ENCODE data around the gene ASTN2.
A peak's percentile ranks its signal among the peaks of the same experiment; 100 is the strongest.

Gene ASTN2

DNA sequence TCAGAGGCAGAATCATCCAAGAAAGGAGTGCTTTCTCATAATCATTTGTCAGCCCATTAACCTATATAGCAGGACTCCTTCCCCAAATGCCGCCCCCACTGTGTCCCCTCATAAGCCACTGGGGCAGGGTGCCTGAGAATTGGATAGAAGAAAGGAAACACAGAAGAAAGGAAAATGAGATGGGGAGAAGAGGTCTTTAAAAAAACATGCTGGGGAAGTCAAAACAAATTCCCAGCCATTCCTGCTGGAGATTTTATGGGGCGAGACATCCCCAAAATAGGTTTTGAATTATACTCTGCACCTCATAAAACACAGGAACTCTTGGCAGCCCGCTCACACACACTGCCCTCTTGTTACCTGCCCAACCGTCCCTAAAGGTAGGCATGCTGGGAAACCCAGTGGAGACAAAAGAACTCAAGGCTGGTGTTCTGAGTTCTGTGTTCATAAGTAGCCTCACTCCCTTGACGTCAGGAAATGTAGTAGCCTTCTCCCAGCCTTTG, 19.7 kb downstream of the ASTN2 start:
- FAIRE-seq: no peak
- TF ChIP-seq, protein P1, sequence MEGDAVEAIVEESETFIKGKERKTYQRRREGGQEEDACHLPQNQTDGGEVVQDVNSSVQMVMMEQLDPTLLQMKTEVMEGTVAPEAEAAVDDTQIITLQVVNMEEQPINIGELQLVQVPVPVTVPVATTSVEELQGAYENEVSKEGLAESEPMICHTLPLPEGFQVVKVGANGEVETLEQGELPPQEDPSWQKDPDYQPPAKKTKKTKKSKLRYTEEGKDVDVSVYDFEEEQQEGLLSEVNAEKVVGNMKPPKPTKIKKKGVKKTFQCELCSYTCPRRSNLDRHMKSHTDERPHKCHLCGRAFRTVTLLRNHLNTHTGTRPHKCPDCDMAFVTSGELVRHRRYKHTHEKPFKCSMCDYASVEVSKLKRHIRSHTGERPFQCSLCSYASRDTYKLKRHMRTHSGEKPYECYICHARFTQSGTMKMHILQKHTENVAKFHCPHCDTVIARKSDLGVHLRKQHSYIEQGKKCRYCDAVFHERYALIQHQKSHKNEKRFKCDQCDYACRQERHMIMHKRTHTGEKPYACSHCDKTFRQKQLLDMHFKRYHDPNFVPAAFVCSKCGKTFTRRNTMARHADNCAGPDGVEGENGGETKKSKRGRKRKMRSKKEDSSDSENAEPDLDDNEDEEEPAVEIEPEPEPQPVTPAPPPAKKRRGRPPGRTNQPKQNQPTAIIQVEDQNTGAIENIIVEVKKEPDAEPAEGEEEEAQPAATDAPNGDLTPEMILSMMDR (IDR thresholded peaks at IDR 0.05; ENCODE audit: insufficient read depth, missing control alignments): no peak
- no peak for DNase-seq (ENCODE audit: insufficient read length, low spot score)

DNA sequence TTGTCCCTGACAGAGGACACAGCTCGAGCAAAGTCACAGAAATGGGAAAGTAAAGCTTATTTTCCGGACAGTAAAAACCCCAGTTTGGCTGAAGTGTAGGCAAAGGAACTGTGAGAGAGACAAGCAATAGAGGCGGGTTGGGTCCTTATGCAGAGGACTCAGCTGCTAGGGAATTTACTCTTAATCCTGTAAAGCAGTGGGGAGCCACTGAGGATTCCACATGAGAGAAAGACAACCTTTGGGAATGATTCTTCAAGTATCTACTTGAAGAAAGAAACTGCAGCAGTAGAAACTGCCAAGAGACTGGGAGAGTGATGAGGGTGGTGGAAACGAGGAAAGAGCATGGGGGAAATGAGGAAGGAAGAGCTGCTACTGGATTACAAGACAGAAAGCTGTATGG, 20.2 kb downstream of the ASTN2 start:
- DNase-seq (ENCODE audit: insufficient read length, low spot score) (no peak), FAIRE-seq (no peak)
- TF ChIP-seq, protein P1 (IDR thresholded peaks at IDR 0.05; ENCODE audit: insufficient read depth, missing control alignments): no peak

DNA sequence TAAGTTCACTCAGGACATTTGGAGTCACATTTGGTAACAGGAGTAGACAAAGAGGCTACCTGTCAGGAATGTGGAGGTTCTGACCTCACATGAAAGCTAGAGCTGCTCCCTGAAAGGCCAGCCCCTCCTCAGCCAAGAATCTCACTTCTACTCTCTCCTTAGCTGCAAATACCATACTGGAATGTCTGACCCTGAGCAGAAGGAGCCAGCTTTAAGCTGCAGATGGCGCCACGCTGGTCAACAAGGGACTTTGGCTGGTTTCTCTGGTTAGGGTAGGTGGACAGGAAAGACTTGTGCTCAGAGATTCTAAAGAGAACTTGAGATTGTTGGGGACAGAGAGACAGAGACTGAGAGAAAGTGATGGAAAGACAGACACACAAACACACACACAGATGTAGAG, 21.9 kb downstream of the ASTN2 start:
- FAIRE-seq: no peak
- TF ChIP-seq, protein P1 (IDR thresholded peaks at IDR 0.05; ENCODE audit: insufficient read depth, missing control alignments): no peak
- no peak for DNase-seq (ENCODE audit: insufficient read length, low spot score)

DNA sequence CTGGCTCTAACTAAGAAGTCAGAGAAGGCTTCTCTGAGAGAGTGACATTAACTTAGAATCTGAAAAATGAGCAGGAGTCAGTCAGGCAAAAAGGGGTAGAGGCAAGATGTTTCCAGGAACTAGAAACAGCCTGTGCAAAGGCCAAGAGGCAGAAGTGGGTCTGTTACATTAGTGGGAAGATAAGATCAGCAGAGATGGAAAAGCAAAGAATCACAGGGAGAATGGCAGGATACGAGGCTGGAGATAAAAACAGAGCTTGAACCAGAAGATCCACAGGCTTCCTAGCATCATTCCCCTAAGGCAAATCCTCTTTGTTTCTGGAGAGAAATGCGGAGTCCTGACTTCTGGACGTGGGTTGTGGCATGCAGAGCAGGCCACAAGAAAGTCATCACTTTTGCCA, 27.4 kb downstream of the ASTN2 start:
- TF ChIP-seq, protein P1 (IDR thresholded peaks at IDR 0.05; ENCODE audit: insufficient read depth, missing control alignments): no peak
- no peak for FAIRE-seq
- no peak for DNase-seq (ENCODE audit: insufficient read length, low spot score)

DNA sequence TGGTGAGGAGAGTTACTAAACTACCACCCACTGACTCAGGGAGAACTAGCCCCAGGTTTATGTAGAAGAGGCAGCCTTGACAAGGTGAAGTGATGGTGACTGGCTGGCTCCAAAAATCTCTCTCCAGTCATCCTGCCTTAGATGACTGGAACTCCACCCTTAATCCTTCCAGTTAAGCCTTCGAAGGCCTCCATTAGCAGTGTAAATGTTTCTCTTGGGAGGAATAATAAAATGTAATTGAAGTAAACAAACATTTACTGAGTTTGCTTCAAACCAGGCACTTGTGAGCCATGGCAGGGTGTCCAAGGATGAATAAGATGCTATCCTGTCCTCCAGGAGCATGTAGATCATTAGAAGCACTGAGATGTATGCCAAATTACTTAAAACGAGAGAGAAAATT, 35.5 kb downstream of the ASTN2 start:
- TF ChIP-seq, protein P1 (IDR thresholded peaks at IDR 0.05; ENCODE audit: insufficient read depth, missing control alignments): no peak
- FAIRE-seq (peak; percentile 78), DNase-seq (ENCODE audit: insufficient read length, low spot score) (no peak)

DNA sequence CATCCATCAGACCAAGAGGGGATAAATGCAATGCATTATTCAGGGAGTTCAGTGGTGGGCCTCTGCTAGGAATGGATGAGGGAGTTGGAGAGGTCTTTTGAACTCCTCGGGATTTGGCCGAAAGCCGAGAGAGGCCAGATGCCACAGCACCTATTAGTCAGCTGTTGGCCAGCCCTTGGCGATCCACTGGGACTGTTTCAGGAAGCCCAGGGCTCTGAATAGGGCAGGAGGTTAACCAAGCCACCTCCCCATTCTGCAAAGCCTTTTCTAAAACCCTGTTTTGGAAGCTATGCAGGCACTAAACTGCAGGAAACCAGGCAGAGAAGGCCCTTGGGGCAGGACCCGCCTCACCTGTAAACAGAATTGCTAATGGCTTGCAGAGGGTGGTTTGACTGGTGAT, 37.8 kb downstream of the ASTN2 start:
- TF ChIP-seq, protein P1 (IDR thresholded peaks at IDR 0.05; ENCODE audit: insufficient read depth, missing control alignments): no peak
- no peak for DNase-seq (ENCODE audit: insufficient read length, low spot score)
- FAIRE-seq: no peak

DNA sequence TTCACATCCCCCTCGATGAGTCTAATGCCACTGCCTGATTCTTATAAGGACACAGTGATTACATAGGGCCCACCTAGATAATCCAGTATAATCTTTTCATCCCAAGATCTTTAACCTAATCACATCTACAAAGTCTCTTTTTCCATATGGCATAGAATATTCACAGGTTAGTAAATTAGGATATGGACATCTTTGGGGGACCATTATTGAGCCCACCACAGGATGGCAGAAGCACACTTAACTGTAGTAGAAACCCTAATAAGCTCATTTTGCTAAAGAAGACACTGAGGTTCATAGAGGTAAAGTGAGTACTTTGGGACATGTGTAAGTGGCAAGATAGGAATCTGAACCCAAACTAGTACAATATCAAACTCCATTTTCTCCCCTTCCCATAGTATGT, 38.9 kb downstream of the ASTN2 start:
- peak; percentile 43 for DNase-seq (ENCODE audit: insufficient read length, low spot score)
- peak; percentile 97 for FAIRE-seq
- TF ChIP-seq, protein P1 (IDR thresholded peaks at IDR 0.05; ENCODE audit: insufficient read depth, missing control alignments): peak; percentile 53
